Pancreas (tissue), 10 donors: ENCODE measurements around the gene RAPGEF5. TPM values are rescaled to one million over a fixed set of nuclear protein-coding genes. Genes with fewer than 3 reads are reported as not detected.

Source experiments
- ATAC-seq, 4 donors: fragments of 200-7000 bp; cut with Tn5 transposase; one replicate each; pipeline versions ENCODE4 v1.8.0 to v1.9.1; 2020; ENCODE audit warnings: mild to moderate bottlenecking in 4 of 4, moderate library complexity in 4 of 4
- DNase-seq, 6 donors: peaks; one replicate each; pipeline ENCODE4 v3.0.0-alpha.2; 2020
- FAIRE-seq: peaks from 2 replicates; lab custom pipeline; 2012; peaks lifted over from hg19 to GRCh38; lab: Jason Lieb, UNC
- H3K27ac ChIP-seq, 4 donors: fragments of 200-600 bp; sonication (generic); 1 replicate in 3 of 4; 2 replicates in 1 of 4; pipeline versions ENCODE4 v1.5.0 to v1.8.0; 2020
- H3K27me3 ChIP-seq, 4 donors: fragments of 200-600 bp; one replicate each; pipeline ENCODE4 v1.8.0; 2021
- H3K36me3 ChIP-seq, 3 donors: fragments of 200-600 bp; sonication (generic) in 1 of 3; one replicate each; pipeline versions ENCODE4 v1.5.0 to v1.8.0; 2020 to 2021
- H3K4me1 ChIP-seq, 3 donors: fragments of 200-600 bp; one replicate each; pipeline ENCODE4 v1.8.0; 2021
- H3K4me3 ChIP-seq, 4 donors: fragments of 200-600 bp; sonication (generic) in 2 of 4; one replicate each; pipeline versions ENCODE4 v1.5.0 to v1.8.0; 2020 to 2021
- H3K9me3 ChIP-seq, 4 donors: fragments of 200-600 bp; one replicate each; pipeline ENCODE4 v1.8.0; 2021
- CTCF ChIP-seq, 4 donors: fragments of 200-600 bp; sonication (generic) in 3 of 4; IDR thresholded peaks; one replicate each; pipeline versions ENCODE4 v1.5.0 to v1.8.0; 2021; ENCODE audit warnings: antibody characterized with exemption in 4 of 4
- WGBS, 2 donors: extraction: QIAGEN DNeasy Blood & Tissue Kit; methylation state at CpG; one replicate each; pipeline ENCODE4 v1.1.7; 2013; 5-methylcytosine and 5-hydroxymethylcytosine counted together
- intact Hi-C, 3 donors: fragments of 100-400 bp; cut with DNase I; formaldehyde crosslinking; loops; one replicate each; pipeline versions ENCODE4 v1.11.1 to v1.14.2; 2022
- polyA plus RNA-seq, 2 donors: library from polyadenylated mRNA; stranded (reverse); fragments of 200-250 nt; gene quantifications; one replicate each; pipeline ENCODE4 v1.2.3, GENCODE V29; 2013
- total RNA-seq, 6 donors: library from RNA; stranded (reverse); fragmentation: NEBNext Ultra II Directional in 4 of 6; extraction: Animal tissue kit (Norgen Biotek cat#: 25700) in 4 of 6; gene quantifications; one replicate each; pipeline versions ENCODE4 v1.2.1 to v1.2.4, GENCODE V29; 2021 to 2023
- donor health status: healthy with polysubstance abuse.
- donor health status: DM: no; HTN: no; CAD: no; lungs with moderate emphysema.
- donor health status: DM: no; HTN: no; CAD: no.
- donor health status: control.
- donor health status: control.
- donor health status: Bipolar disorder and iron deficiency.
- donor health status: DM: yes; HTN: yes; CAD: no.
- donor health status: DM: no; HTN: no; CAD: no.
- donor health status: DM: no; HTN: no; CAD: no.
- donor health status: DM: yes; HTN: yes; CAD: no.

Gene RAPGEF5
- total and polyA plus RNA-seq, 8 donors: 7.5 to 38.9 (median 29.1) TPM

GRCh38 chr7:22181663-22182062 is 175.3 kb downstream of the RAPGEF5 start:
- WGBS, 2 donors: 33 to 43% methylated on average over 1 of the region's 1 CpG
- peak overlapping the region in 1 of 4 donors; percentile 4 for H3K27ac ChIP-seq
- FAIRE-seq (no peak), ATAC-seq (no peak), DNase-seq (no peak)
- H3K4me1 ChIP-seq: peaks cover 6 to 26% (median 15%) of the 10 kb centered on the region in 3 donors
- intact Hi-C loops: no loop called here
- no peak for TF ChIP-seq CTCF (IDR thresholded peaks at IDR 0.05)
- peaks cover 0 to 3% (median 0%) of the 10 kb centered on the region in 3 donors for H3K36me3 ChIP-seq
- H3K4me3 ChIP-seq: no peak overlapping the region
- no peaks in the 10 kb centered on the region for H3K9me3 ChIP-seq
- no peaks in the 10 kb centered on the region for H3K27me3 ChIP-seq

- intact Hi-C loops: no loop called here
- WGBS, 2 donors: 84 to 86% methylated on average over 4 of the region's 4 CpGs
- no peaks in the 10 kb centered on the region for H3K27me3 ChIP-seq
- peaks cover 0 to 3% (median 0%) of the 10 kb centered on the region in 3 donors for H3K36me3 ChIP-seq
- DNase-seq (no peak), FAIRE-seq (no peak), ATAC-seq (no peak)
- H3K4me3 ChIP-seq: no peak overlapping the region
- no peak for TF ChIP-seq CTCF (IDR thresholded peaks at IDR 0.05)
- H3K4me1 ChIP-seq: peaks cover 12 to 33% (median 30%) of the 10 kb centered on the region in 3 donors
- H3K27ac ChIP-seq: no peak overlapping the region
- H3K9me3 ChIP-seq: no peaks in the 10 kb centered on the region
Measured at GRCh38 chr7:22179442-22179879, 177.5 kb downstream of the RAPGEF5 start.

- no peak overlapping the region for H3K27ac ChIP-seq
- intact Hi-C loops: no loop called here
- H3K27me3 ChIP-seq: no peaks in the 10 kb centered on the region
- peaks cover 0 to 3% (median 0%) of the 10 kb centered on the region in 3 donors for H3K36me3 ChIP-seq
- H3K4me1 ChIP-seq: peaks cover 12 to 37% (median 35%) of the 10 kb centered on the region in 3 donors
- no peak for TF ChIP-seq CTCF (IDR thresholded peaks at IDR 0.05)
- no peaks in the 10 kb centered on the region for H3K9me3 ChIP-seq
- H3K4me3 ChIP-seq: no peak overlapping the region
- no peak for ATAC-seq
- WGBS, 2 donors: 76% methylated on average over 1 of the region's 1 CpG
- DNase-seq: no peak
- no peak for FAIRE-seq
Measured at GRCh38 chr7:22178735-22179134, 178.2 kb downstream of the RAPGEF5 start.

GRCh38 chr7:22176791-22177412 is 180.1 kb downstream of the RAPGEF5 start:
- Histone ChIP-seq H3K27me3 (no peaks in the 10 kb centered on the region), H3K9me3 (no peaks in the 10 kb centered on the region), H3K4me3 (no peak overlapping the region), H3K36me3 (peaks cover 0 to 3% (median 0%) of the 10 kb centered on the region in 3 donors), H3K27ac (peak overlapping the region in 3 of 4 donors; percentile 29 to 82 (median 78)), H3K4me1 (peaks cover 12 to 44% (median 41%) of the 10 kb centered on the region in 3 donors)
- DNase-seq (peak in 3 of 6 donors; percentile 42 to 64 (median 51)), ATAC-seq (peak; percentile 85 to 95 (median 87)), FAIRE-seq (no peak)
- no peak for TF ChIP-seq CTCF (IDR thresholded peaks at IDR 0.05)
- WGBS, 2 donors: 38 to 46% methylated on average over 3 of the region's 3 CpGs
- intact Hi-C loops: no loop called here

- H3K9me3 ChIP-seq: no peaks in the 10 kb centered on the region
- ATAC-seq (no peak), DNase-seq (no peak), FAIRE-seq (no peak)
- peaks cover 0 to 3% (median 0%) of the 10 kb centered on the region in 3 donors for H3K36me3 ChIP-seq
- intact Hi-C loops: no loop called here
- no peaks in the 10 kb centered on the region for H3K27me3 ChIP-seq
- no peak overlapping the region for H3K4me3 ChIP-seq
- TF ChIP-seq CTCF (IDR thresholded peaks at IDR 0.05): no peak
- peak overlapping the region in 3 of 4 donors; percentile 2 to 82 (median 78) for H3K27ac ChIP-seq
- H3K4me1 ChIP-seq: peaks cover 12 to 47% (median 37%) of the 10 kb centered on the region in 3 donors
Measured at GRCh38 chr7:22174574-22174953, 182.4 kb downstream of the RAPGEF5 start.
